ENCODE results near the gene NEK3.
"Not testable (repeated sequence)": the region's sequence is repeated elsewhere in the genome, so short reads cannot be mapped to it uniquely, and the experiment has no call there.

Gene NEK3

GRCh38 chr13:52173373-52173772 is 14.0 kb upstream of the NEK3 start:
- in situ Hi-C loops (cut with MboI; ENCODE audit: low pct_unique_long_range_greater_than_20kb, low sequenced_read_pairs), result no loop called here
- DNase-seq, result no peak

GRCh38 chr13:52171686-52172085 is 12.3 kb upstream of the NEK3 start:
- in situ Hi-C loops (cut with MboI; ENCODE audit: low pct_unique_long_range_greater_than_20kb, low sequenced_read_pairs), result not testable (repeated sequence)

GRCh38 chr13:52170828-52171391 is 11.5 kb upstream of the NEK3 start:
- DNase-seq; in situ Hi-C loops (cut with MboI; ENCODE audit: low pct_unique_long_range_greater_than_20kb, low sequenced_read_pairs): not testable (repeated sequence)

More at GRCh38 chr13:52171686-52172085, 12.3 kb upstream of the NEK3 start:
- DNase-seq, result not testable (repeated sequence)

- DNase-seq, result no peak
- in situ Hi-C loops (cut with MboI; ENCODE audit: low pct_unique_long_range_greater_than_20kb, low sequenced_read_pairs), result no loop called here
These were observed 10.4 kb upstream of the NEK3 start for GRCh38 chr13:52169839-52170238.

- in situ Hi-C loops (cut with MboI; ENCODE audit: low pct_unique_long_range_greater_than_20kb, low sequenced_read_pairs), result no loop called here
- DNase-seq, result no peak
These were observed 6.0 kb upstream of the NEK3 start for GRCh38 chr13:52165411-52165810.

GRCh38 chr13:52164989-52165388 is 5.6 kb upstream of the NEK3 start:
- no peak for DNase-seq
- in situ Hi-C loops (cut with MboI; ENCODE audit: low pct_unique_long_range_greater_than_20kb, low sequenced_read_pairs), result no loop called here

- in situ Hi-C loops (cut with MboI; ENCODE audit: low pct_unique_long_range_greater_than_20kb, low sequenced_read_pairs); DNase-seq: not testable (repeated sequence)
These were observed 4.5 kb upstream of the NEK3 start for GRCh38 chr13:52163878-52164277.

GRCh38 chr13:52162279-52163101 is 3.1 kb upstream of the NEK3 start:
- peak; percentile 49 for DNase-seq

GRCh38 chr13:52161181-52161646 is 1.8 kb upstream of the NEK3 start:
- in situ Hi-C loops (cut with MboI; ENCODE audit: low pct_unique_long_range_greater_than_20kb, low sequenced_read_pairs), result no loop called here

More at GRCh38 chr13:52162279-52163101, 3.1 kb upstream of the NEK3 start:
- in situ Hi-C loops (cut with MboI; ENCODE audit: low pct_unique_long_range_greater_than_20kb, low sequenced_read_pairs), result no loop called here

GRCh38 chr13:52160506-52160905 is 1.1 kb upstream of the NEK3 start:
- in situ Hi-C loops (cut with MboI; ENCODE audit: low pct_unique_long_range_greater_than_20kb, low sequenced_read_pairs), result no loop called here
- DNase-seq, result no peak

More at GRCh38 chr13:52161181-52161646, 1.8 kb upstream of the NEK3 start:
- DNase-seq, result no peak

GRCh38 chr13:52160053-52160452 is 656 bp upstream of the NEK3 start:
- DNase-seq, result no peak
- in situ Hi-C loops (cut with MboI; ENCODE audit: low pct_unique_long_range_greater_than_20kb, low sequenced_read_pairs), result no loop called here

GRCh38 chr13:52158629-52159158 is 703 bp downstream of the NEK3 start:
- in situ Hi-C loops (cut with MboI; ENCODE audit: low pct_unique_long_range_greater_than_20kb, low sequenced_read_pairs), result no loop called here
- no peak for DNase-seq

- no peak for DNase-seq
- in situ Hi-C loops (cut with MboI; ENCODE audit: low pct_unique_long_range_greater_than_20kb, low sequenced_read_pairs), result no loop called here
These were observed 2.6 kb downstream of the NEK3 start for GRCh38 chr13:52156724-52157261.

- DNase-seq, result no peak
- in situ Hi-C loops (cut with MboI; ENCODE audit: low pct_unique_long_range_greater_than_20kb, low sequenced_read_pairs), result no loop called here
These were observed 4.2 kb downstream of the NEK3 start for GRCh38 chr13:52155177-52155576.

- in situ Hi-C loops (cut with MboI; ENCODE audit: low pct_unique_long_range_greater_than_20kb, low sequenced_read_pairs), result no loop called here
- DNase-seq, result no peak
These were observed 12.2 kb downstream of the NEK3 start for GRCh38 chr13:52147225-52147624.

- in situ Hi-C loops (cut with MboI; ENCODE audit: low pct_unique_long_range_greater_than_20kb, low sequenced_read_pairs), result no loop called here
- DNase-seq, result no peak
These were observed 18.1 kb downstream of the NEK3 start for GRCh38 chr13:52141299-52141698.

GRCh38 chr13:52137489-52137888 is 21.9 kb downstream of the NEK3 start:
- no peak for DNase-seq
- in situ Hi-C loops (cut with MboI; ENCODE audit: low pct_unique_long_range_greater_than_20kb, low sequenced_read_pairs), result no loop called here

GRCh38 chr13:52136763-52137162 is 22.6 kb downstream of the NEK3 start:
- no peak for DNase-seq
- in situ Hi-C loops (cut with MboI; ENCODE audit: low pct_unique_long_range_greater_than_20kb, low sequenced_read_pairs), result no loop called here

GRCh38 chr13:52130641-52131040 is 28.8 kb downstream of the NEK3 start:
- DNase-seq, result no peak
- in situ Hi-C loops (cut with MboI; ENCODE audit: low pct_unique_long_range_greater_than_20kb, low sequenced_read_pairs), result no loop called here

All from KBM-7 (cell line).